ENCODE results near the gene BATF3. TPM values are rescaled to one million over a fixed set of nuclear protein-coding genes. Genes with fewer than 3 reads are reported as not detected.

BATF3 gene
- polyA plus RNA-seq, 5 donors = 2.0 to 4.0 (median 2.2) TPM

DNA sequence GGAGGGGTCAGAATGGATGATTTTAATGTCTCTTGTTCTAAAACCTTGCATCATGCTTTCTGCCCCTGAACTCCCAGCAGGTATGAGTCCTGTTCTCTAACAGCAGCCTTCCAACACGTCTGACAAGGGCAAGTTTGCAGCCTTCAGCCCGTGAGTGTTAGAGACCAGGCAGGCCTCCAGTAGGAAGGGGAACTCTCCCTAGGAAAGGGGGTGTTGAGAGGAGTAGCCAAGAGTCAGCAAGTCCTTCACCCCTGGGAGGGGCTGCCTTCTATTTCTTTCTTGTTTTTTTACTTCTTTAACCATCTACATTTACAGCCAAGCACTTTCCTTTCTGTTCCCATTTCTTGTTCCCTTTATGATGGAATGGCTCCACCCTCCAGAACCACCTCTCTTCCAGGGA, 14.2 kb downstream of the BATF3 start:
- DNase-seq = no peak

DNA sequence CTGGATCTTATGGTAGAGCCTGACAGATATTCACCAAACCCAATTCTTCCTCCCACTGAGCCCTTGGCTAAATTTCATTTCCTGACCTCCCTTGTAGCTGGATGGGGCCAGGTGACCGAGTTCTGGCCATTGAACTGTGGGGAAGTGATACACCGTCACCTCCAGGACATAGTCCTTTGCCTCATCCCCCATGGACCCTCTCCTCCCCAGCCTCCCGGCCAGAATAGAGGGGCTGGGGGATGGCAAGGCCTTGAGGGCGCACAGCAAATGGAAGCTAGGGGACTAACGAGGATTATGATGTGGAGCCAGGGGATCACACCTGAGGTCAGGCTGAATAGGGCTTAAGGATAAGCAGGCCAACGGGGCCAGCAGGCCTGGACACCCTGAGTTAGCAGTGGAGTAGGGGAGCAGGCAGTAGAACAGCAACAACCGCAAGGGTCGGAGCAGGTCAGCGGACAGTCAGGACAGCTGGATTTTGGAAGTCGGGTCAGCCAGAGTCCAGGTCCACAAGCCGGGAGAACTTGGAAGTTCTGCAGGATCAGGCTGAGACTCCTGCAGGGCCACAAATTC, 15.0 kb downstream of the BATF3 start:
- no peak for DNase-seq

DNA sequence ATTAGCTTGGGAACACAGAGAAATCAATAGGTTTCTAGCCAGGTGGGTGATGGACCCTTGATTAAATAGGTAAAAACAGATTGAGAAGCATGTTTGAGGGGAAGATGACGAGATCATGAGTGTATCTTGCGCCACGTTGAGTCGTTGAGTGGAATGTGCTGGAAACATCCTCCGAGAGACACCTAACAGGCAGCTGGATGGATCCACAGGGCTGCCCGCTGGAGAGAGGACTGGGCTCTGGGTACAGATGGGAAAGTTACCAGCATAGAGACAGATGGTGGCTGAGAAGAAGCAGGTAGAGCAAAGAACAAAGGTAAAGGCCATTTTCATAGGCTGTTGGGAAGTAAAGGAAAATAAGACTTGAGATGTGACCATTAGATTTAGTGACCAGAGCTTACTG, 15.6 kb downstream of the BATF3 start:
- DNase-seq = no peak

DNA sequence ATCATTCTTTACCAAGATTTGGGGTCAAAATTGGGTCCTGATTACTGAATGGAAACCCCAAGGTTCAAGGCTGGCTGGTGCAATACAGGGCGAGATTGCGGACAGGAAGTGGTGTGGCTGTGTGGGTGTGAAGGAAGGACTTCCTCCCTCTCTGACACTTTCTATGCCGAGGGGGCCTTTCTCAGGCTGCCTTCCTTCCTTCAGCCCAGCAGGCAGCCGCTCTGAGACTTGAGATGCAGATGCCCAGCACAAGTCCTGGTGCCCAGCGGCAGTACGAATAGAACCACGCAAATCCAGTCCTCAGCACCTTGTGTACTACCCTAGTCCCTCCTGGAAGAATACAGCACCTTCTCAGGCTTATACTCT, 16.3 kb downstream of the BATF3 start:
- no peak for DNase-seq

DNA sequence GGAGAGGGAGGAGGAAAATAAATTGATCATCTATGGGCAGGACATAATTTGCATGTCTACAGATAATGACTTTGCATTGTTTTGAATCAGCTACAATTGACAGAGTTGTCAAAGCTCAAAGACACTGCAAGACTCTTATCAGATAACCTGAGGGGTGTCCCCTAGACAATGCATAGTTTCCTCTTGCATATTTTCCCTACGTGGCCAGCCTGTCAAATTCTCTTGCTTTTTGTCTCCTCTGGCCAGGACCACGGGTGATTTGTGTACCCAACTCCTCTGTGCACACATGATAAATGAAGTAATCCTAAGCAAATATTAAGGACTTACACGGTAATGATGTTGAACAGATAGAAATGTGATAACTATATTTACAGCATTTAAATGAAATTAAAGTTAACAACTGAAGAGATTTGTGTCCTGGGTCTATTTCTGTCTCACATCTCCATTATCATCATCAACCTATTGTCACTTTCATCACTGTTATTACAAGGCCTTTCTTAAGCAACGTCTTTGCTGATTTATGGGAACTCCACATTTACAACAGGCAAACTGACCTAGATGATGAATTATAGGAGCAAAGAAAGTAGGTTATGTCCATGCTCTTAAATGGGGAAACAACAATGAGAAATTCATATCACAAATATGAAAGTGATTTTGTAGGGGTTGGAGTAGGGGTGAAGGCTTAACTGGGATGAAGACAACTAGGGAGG, 18.8 kb downstream of the BATF3 start:
- DNase-seq = no peak

DNA sequence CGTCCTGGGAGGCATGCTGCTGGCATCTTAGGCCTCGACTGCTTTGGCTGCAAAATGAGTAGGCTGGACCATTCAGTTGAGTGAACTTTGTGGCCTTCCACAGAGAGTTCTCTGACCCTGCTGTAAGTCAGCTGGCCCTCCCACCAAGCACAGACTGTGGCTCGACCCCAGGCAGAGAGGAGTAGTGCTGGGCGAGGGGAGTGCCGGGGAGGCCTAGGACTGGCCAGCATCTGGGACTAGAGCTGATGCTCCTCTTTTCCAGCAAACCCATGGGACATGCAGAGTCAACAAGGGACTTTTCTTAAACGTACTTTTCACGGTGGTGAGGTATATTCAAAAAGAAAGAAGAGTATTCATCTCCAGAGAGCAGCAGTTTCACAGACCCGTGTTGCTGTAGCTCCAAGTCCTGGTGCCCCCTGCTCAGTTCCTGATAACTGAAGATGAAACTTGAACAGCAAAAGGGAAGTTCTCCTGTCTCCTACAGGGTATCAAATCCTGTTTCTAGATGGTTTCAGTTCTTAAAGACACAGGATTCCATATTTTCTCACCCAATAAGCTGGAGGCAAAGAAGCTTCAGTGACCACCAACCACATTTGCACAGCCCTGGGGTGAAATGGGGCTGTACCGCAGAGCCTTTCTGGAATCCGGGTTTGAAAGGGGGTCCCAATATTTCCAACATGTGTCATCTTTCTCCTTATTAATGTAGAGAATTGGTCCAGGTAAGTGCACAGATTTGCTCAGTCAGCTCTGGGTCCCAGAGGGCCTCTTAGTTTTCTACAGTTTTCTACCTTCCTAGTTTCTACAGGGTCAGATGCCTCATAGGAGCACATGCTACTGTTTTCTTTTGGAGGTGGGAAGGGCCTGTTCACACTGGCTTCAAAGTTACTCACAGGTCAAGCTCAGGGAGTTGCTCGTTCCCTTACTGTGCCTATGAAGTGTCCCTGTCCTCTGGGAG, 20.9 kb downstream of the BATF3 start:
- DNase-seq = no peak

DNA sequence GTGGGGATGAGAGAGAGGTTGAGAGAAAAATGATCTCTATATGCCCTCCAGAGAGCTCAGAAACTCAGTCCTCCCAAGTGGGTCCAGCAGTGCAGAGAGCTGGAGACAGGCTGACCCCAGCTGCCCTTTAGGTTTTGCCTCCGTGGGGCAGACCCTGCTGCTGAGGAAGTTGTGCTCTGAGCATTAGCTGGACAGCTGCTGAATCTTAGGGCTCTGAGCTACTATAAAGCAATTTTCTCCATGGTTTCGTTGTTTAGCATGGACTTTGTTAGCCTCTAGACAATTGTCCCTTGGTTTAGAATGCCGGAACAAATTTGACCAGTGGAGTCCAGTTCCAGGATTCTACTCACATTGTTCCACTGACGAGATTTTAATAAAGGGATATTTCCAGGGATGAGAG, 22.1 kb downstream of the BATF3 start:
- no peak for DNase-seq

DNA sequence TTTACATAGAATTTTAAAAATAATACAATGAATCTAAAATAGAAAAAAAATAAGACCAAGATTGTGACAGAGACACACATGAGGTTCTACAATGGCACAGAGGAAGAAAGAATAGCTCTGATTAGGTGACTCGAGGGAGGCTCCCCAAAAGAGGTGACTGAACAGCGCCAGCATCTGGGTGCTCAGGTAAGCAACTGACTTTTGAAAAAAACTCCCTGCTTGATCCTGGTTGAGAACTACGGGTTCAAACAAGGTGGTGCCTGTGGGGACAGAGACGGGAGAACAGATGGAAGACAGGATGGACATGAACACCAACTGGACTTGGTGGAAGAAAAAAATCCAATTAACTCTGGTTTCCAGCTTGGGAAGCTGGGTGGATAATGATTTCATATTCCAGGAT, 22.5 kb downstream of the BATF3 start:
- DNase-seq = no peak

DNA sequence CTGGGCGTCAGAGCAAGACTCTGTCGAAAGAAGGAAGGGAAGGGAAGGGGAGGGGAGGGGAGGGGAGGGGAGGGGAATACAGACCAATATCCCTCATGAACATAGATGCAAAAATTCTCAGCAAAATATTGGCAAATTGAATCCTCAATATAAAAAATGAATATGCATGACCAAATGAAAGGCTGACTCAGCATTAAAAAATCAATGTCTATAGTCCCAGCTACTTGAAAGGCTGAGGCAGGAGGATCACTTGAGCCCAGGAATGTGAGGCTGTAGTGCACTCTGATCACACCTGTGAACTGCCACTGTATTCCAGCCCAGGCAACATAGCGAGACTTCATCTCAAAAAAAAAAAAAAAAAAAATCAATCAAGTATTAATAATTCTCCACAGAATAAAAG, 24.0 kb downstream of the BATF3 start:
- no peak for DNase-seq

DNA sequence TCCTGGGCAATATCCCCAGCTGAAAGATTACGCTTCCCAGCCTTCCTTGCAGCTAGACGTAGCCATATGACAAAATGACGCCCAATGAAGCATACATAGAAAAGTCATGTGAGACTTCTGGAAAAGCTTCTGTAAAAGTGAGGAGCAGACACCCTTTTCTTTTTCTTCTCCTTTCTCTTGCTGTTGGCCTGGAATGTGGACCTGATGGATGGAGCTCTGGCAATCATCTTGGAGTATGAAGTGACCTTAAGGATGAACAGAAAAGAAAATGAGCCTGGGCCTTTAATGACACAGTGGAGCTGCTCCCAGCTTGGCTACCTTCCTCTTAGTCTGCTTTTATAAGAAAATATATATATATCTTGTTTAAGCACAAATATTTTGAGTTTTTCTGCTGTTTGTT, 24.8 kb downstream of the BATF3 start:
- DNase-seq = no peak

DNA sequence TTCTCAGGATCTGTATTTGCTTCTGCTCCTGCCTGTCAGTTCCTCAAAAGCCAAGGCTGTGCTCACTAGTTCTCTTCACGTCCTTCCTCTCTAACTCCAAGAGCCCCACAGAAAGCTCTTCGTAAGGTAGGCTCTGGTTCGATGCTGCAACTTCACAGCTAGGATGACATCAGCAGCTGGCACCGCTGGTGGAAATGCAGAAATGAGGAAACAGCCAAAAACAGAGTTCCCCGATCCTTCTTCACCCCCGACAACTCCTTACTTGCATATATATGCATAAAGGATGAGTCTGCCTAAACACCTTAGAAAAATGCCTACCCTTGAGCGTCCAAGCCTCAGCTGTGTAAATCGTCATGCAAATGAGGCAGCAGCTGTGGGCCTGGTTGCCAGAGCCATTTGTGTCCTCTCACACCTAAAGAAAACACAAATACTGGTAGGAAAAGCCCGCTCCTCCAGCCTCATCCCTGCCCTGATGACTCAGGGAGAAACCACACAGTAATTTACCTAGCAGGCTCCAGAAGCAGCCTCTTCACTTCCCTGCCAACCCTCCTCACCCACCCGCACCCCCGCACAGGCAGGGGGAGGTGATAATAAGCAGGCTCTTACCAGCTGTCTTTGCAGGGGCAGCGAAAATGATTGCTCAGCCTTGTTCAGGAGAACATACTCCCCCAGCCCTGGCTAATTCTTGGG, 28.2 kb downstream of the BATF3 start:
- no peak for DNase-seq

DNA sequence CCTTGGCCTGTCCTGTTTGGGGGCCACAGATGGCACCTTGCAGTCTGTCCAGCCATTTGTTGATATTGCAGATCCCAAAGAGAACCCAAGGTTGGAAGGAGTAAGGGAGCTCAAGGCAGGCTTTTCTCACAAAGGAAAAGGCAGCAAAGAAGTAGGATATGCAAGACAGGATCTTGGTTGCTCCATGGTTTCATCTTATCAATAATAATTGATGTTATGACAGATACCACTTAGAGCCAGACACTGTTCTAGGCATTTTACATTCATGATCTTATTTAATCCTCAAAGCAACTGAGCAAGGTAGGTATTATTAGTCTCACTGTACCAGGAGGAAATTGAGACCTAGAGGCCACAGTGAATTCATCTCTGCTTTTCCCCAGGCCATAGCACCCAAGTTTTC, 28.8 kb downstream of the BATF3 start:
- DNase-seq = no peak

DNA sequence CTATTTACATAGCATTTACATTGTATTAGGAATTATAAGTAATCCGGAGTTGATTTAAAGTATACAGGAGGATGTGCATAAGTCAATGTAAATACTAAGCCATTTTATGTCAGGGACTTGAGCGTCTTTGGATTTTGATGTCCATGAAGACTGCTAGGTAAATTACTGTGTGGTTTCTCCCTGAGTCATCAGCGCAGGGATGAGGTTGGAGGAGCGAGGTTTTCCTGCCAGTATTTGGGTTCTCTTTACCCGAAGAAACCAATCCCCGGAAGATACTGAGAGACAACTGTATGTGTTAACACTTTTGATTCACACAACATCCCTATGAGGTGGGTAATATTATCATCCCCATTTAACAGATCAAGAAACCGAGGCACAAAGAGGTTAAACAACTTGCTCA, 29.3 kb downstream of the BATF3 start:
- no peak for DNase-seq

DNA sequence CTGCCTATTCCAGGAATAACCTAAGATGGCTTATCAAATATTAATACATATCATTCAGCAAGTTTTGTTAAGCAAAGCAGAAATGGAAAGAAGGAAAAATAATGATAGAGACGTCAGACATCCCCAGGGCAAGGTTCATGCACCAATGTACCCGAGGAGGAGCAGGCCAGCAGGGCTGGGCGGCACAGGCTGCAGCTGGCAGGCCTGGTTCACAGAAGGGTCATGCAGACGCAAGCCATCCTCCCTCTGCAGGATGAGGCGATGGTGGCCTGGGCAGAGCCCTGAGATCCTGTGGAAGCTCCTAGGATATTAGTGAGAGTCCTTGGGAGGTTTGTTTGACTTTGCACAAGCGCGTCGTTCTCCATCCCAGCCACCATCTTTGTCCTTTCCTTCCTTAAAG, 30.0 kb downstream of the BATF3 start:
- no peak for DNase-seq

DNA sequence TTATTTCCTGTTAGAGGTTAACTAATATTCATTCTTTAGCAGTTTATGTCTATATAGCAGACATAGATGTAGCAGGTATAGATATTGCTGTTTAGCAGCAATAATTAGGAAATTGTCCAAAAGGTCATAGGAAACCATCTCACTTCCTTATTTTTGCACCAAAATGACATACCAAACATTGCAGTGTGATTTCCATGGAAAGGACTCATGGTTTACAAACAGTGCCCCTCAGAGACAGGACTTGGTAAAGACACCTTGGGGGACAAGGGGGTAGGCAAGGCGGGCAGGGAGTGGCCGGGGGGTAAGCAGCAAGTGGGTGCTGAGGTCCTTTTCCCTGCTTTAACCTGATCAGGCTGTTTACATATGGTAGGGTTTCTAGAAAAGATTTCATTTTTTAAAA, 30.5 kb downstream of the BATF3 start:
- DNase-seq = no peak

DNA sequence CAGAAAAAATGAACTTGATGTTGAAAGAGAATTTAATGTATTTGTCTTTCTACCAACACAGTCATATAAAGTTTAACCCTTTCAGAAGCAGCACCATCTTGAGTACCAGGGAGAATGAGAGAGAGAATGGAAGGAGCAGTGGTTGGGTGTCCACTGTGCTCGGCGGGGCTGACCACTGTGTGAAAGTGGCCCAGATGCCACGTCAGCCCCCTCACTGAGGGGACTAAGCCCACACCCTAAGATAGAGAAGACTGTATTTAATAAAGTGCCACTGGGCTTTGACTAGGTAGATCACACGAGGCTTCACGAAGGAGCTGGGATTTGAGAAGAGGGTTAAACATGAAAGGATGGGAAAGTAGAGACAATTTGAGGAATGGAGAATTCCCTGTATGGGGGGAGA, 31.2 kb downstream of the BATF3 start:
- no peak for DNase-seq

DNA sequence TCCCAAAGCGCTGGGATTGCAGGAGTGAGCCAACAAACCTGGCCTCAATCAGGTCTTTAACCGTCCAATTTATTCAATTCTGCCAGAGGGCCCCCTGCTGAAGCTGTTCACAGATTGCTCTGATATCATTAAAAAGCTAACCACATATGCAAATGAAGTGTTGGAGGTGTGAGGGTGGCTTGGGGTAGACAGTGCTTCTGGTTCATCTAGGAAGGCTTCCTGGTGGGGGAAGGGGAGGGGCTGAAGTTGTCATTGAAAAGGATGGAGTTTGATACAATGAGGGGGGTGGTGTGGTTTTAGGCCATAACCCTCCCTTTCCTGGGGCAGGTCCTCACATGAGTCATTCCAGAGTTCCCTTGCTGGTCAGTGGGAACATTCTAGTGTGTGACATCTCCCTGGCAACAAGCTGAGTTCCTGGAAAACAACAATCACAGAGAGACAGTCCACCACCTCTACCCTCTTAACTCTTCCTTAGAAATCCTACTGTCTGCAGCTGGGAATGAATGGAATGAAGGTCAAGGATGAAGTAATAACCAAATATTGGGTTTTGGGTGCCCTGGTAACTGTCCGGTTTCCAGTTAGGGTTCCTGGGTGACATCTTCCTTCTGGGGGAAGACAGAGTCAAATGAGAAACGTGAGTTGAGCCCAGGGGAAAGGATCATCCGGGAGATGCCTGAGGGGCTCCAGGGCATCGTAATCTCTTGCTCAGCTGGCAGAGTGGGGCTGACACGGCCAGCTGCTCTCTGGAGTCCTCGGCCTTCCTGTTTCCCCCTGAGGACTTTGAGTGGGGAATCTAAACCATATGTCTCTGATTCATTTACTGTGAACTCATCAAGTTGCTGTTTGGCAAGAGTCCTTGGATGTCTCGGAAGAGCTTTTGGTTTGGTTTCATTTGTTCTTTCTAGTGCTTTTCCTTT, 32.2 kb downstream of the BATF3 start:
- DNase-seq = peak; percentile 82 to 84

DNA sequence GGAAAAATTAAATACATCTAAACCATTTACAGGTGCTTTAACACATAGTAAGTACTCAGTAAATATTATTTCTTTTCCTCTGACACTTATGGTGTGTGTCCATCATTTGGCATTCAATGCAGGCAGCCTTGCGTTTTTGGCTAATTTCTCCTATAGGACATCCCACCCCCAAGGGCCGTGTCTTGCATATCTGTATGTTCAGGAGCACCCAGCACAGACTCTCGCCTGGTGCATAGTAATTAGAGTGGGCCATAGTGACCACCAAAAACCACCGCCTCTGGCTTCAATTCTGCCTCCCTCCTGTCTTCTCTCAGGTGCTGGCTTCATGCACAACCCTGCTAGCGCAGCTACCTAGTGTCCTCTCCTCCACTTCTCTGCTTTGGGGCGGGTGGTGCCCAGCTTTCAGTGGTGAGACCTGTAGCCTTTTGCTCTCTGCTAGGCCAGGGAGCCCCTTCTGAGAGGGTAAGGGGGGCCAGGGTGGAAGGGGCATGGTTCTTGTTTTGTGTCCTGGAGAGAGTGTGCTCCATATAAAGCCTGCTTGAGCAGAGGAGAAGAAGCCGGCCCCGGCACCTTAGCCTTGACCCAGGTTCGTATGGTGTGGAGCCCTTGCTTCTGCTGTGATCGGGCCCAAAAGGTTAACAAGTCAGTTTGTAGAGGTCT, 33.4 kb downstream of the BATF3 start:
- DNase-seq = no peak

DNA sequence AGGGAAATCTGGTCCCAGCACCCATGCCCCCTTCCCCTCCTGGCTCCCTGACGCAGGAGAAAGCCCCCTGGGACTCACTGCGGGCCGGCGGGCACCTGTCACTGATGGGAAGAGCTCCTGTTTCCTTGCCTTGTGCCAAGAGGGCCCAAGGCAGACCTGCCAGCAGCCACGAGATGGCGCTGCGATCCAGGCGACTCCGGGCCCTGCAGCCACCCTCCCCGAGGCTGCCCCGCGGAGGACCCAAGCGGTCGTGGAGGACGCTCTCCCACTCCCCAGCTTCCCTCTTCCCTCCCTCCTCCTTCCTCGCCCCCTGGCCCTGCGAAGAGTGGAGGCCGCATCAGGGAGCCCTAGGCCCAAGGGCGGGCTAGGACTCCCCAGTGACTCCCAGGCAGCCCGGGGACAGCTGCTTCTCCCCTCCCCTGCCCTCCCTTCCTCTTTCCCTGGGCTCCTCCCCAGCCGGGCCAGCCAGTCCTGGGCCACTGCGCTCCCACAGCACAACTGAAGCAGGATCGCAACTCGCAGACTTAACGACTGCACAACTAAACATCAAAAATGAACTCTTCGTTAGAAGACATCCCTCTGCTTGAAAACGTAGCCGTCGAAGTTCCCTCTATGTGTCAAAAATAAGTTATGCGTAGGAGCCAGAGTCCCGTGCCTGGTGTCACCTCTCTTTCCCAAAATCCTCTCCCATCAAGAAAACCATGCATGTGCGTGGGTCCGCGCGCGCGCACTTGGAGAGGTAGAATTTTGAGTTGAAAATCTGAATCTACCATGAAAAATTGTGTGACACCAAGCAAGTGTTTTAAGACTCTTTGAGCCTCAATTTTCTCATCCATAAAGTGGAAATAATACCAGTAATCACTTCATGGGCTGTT, 34.2 kb downstream of the BATF3 start:
- DNase-seq = peak; percentile 82 to 83

Data from right lung (tissue), 5 donors.